HepG2 (cell line): ENCODE data around the gene EGLN2. TPM values are rescaled to one million over a fixed set of nuclear protein-coding genes. Genes with fewer than 3 reads are reported as not detected.
A peak's percentile ranks its signal among the peaks of the same experiment; 100 is the strongest.

Source experiments
- ATAC-seq: fragments of 200-7000 bp; cut with Tn5 transposase; 3 replicates; pipeline ENCODE4 v1.9.1; 2020; ENCODE audit warnings: mild to moderate bottlenecking, moderate library complexity
- BruUV-seq: library from RNA; stranded (reverse); fragments of 400-500 nt; replicated peaks from 2 replicates; lab custom pipeline; 2021; lab: Mats Ljungman, UMichigan
- CTCF ChIA-PET: fragments of 300-600 bp; formaldehyde crosslinking; extraction: SDS; loops from one replicate; lab custom pipeline; 2021; ENCODE audit warnings: low total read pairs, inconsistent platforms, low intra/inter-chr PET ratio; lab: Yijun Ruan, JAX
- POLR2A ChIA-PET: fragments of 350-600 bp; sonication (Branson Sonifier 250); formaldehyde crosslinking; loops from one replicate; lab custom pipeline; 2020; ENCODE audit warnings: antibody characterized with exemption, inconsistent platforms; lab: Yijun Ruan, JAX
- DNase-seq: peaks from one replicate; pipeline ENCODE4 v3.0.0-alpha.2; 2015; ENCODE audit warnings: low spot score
- FAIRE-seq: peaks from 3 replicates; lab custom pipeline; 2011; peaks lifted over from hg19 to GRCh38; lab: Jason Lieb, UNC
- H2AFZ ChIP-seq: one replicate; pipeline ENCODE4 v1.6.1; 2011; ENCODE audit warnings: low read length, inconsistent platforms
- H3K27ac ChIP-seq: fragments of 300-600 bp; 3 replicates; pipeline ENCODE4 v1.8.0; 2011; ENCODE audit warnings: mixed run types, mild to moderate bottlenecking, mixed read lengths, low read length, inconsistent platforms; ENCODE audit not compliant: insufficient read depth; ENCODE audit errors: extremely low read length
- H3K27me3 ChIP-seq, 2 experiments: fragments of 200-600 bp in 1 of 2; 2 replicates in 1 of 2; 3 replicates in 1 of 2; pipeline versions ENCODE4 v1.6.0 to v1.8.0; 2011; ENCODE audit warnings: low read length in 2 of 2, mild to moderate bottlenecking in 2 of 2, moderate library complexity in 2 of 2, inconsistent platforms in 1 of 2; ENCODE audit not compliant: insufficient read depth in 2 of 2, control insufficient read depth in 1 of 2
- H3K36me3 ChIP-seq, 2 experiments: fragments of 200-600 bp in 1 of 2; replicated peaks in 1 of 2; 2 replicates in 1 of 2; 3 replicates in 1 of 2; pipeline versions ENCODE4 v1.5.1 to v1.8.0; 2011; ENCODE audit warnings: low read length in 2 of 2, inconsistent platforms in 1 of 2; ENCODE audit not compliant: insufficient read depth in 2 of 2, control insufficient read depth in 1 of 2
- H3K4me1 ChIP-seq: 2 replicates; pipeline ENCODE4 v1.5.1; 2012; ENCODE audit warnings: low read length, inconsistent platforms; ENCODE audit not compliant: insufficient read depth
- H3K4me2 ChIP-seq: 2 replicates; pipeline ENCODE4 v1.6.0; 2011; ENCODE audit warnings: low read depth, low read length, inconsistent platforms
- H3K4me3 ChIP-seq, 3 experiments: fragments of 200-600 bp in 1 of 3; sonication (generic), shearing (Covaris generic) in 1 of 3; replicated peaks in 1 of 3; 2 replicates each; pipeline ENCODE4 v1.5.1; 2011 to 2016; ENCODE audit warnings: low read length in 3 of 3, inconsistent platforms in 2 of 3, low read depth in 2 of 3, mild to moderate bottlenecking in 2 of 3, control low read depth in 1 of 3, mixed read lengths in 1 of 3; ENCODE audit not compliant: insufficient read depth in 1 of 3
- H3K79me2 ChIP-seq: one replicate; pipeline ENCODE4 v1.6.1; 2011; ENCODE audit warnings: low read length, inconsistent platforms; ENCODE audit not compliant: insufficient read depth
- H3K9ac ChIP-seq: 2 replicates; pipeline ENCODE4 v1.6.0; 2011; ENCODE audit warnings: mild to moderate bottlenecking, low read depth, low read length, inconsistent platforms; ENCODE audit not compliant: insufficient read depth
- H3K9me3 ChIP-seq: 2 replicates; pipeline ENCODE4 v1.5.1; 2012; ENCODE audit warnings: mild to moderate bottlenecking, low read length
- H4K20me1 ChIP-seq: 2 replicates; pipeline ENCODE4 v1.6.0; 2011; ENCODE audit warnings: inconsistent platforms, mild to moderate bottlenecking, low read length, moderate library complexity; ENCODE audit not compliant: insufficient read depth
- ADNP ChIP-seq: sonication (generic); formaldehyde crosslinking; IDR thresholded peaks from 2 replicates; pipeline ENCODE4 v1.4.0; 2020; ENCODE audit warnings: missing genetic modification reagents
- CTCF ChIP-seq: sonication (generic); formaldehyde crosslinking; IDR thresholded peaks from 2 replicates; pipeline ENCODE4 v1.5.0; 2020; ENCODE audit warnings: mild to moderate bottlenecking, missing genetic modification reagents, moderate library complexity
- FUBP1 ChIP-seq: sonication (generic); formaldehyde crosslinking; IDR thresholded peaks from 2 replicates; pipeline ENCODE4 v1.5.1; 2020; ENCODE audit warnings: missing genetic modification reagents, mild to moderate bottlenecking, borderline replicate concordance
- PAX8 ChIP-seq: sonication (generic); formaldehyde crosslinking; IDR thresholded peaks from 2 replicates; pipeline ENCODE4 v1.8.0; 2022; ENCODE audit warnings: mild to moderate bottlenecking, missing genetic modification reagents, borderline replicate concordance
- PHF5A ChIP-seq: IDR thresholded peaks from one replicate; pipeline ENCODE4 v1.6.1; 2018; ENCODE audit warnings: low read depth, missing genetic modification reagents; ENCODE audit not compliant: unreplicated experiment
- RFX5 ChIP-seq: IDR thresholded peaks from 2 replicates; pipeline ENCODE4 v1.6.1; 2011; ENCODE audit warnings: low read depth, low read length, improper control_type of control experiment
- ZBTB39 ChIP-seq: sonication (generic); formaldehyde crosslinking; IDR thresholded peaks from 2 replicates; pipeline ENCODE4 v1.5.0; 2020; ENCODE audit warnings: missing genetic modification reagents
- ZBTB4 ChIP-seq: sonication (generic); formaldehyde crosslinking; IDR thresholded peaks from 2 replicates; pipeline ENCODE4 v1.4.0; 2020; ENCODE audit warnings: missing genetic modification reagents, mild to moderate bottlenecking, borderline replicate concordance
- ZC3H13 ChIP-seq: sonication (generic); formaldehyde crosslinking; IDR thresholded peaks from 2 replicates; pipeline ENCODE4 v1.8.1; 2023; ENCODE audit warnings: mild to moderate bottlenecking, missing genetic modification reagents, moderate library complexity
- ZFP1 ChIP-seq: IDR thresholded peaks from 2 replicates; pipeline ENCODE4 v1.6.1; 2016
- ZNF234 ChIP-seq: sonication (generic); formaldehyde crosslinking; conservative IDR thresholded peaks from 2 replicates; pipeline ENCODE4 v1.5.1; 2020; ENCODE audit warnings: mild to moderate bottlenecking, missing genetic modification reagents
- ZNF503 ChIP-seq: sonication (generic); formaldehyde crosslinking; IDR thresholded peaks from 2 replicates; pipeline ENCODE4 v1.4.0; 2020; ENCODE audit warnings: missing genetic modification reagents
- ZNF672 ChIP-seq: sonication (generic); formaldehyde crosslinking; IDR thresholded peaks from 2 replicates; pipeline ENCODE4 v1.8.1; 2022; ENCODE audit warnings: missing genetic modification reagents
- WGBS: methylation state at CpG from one replicate; pipeline ENCODE4 v1.1.6; 2017; ENCODE audit warnings: low lambda C conversion rate; 5-methylcytosine and 5-hydroxymethylcytosine counted together
- in situ Hi-C: cut with HindIII; loops from 2 replicates; pipeline ENCODE4 v1.10.0; 2017; ENCODE audit warnings: low pct_unique_long_range_greater_than_20kb; ENCODE audit not compliant: extremely low pct_ligation_motif_present
- intact Hi-C: fragments of 100-400 bp; cut with micrococcal nuclease; formaldehyde crosslinking; loops from one replicate; pipeline ENCODE4 v1.10.0; 2022; ENCODE audit not compliant: unreplicated experiment
- polyA plus RNA-seq, 8 experiments: library from polyadenylated mRNA; depleted of rRNA in 3 of 8; stranded (reverse) in 7 of 8; unstranded in 1 of 8; fragments of >200 nt; fragmentation: Illumina TruSeq in 4 of 8; extraction: Trizol in 4 of 8; gene quantifications; 2 replicates each; pipeline versions ENCODE4 v1.2.1 to v1.2.3, GENCODE V29; 2011 to 2016; ENCODE audit warnings: low read depth in 4 of 8, missing spikeins in 1 of 8, mixed read lengths in 1 of 8; ENCODE audit not compliant: insufficient read depth in 1 of 8
- total RNA-seq, 5 experiments: library from RNA; depleted of rRNA; stranded (reverse); fragments of >200 nt; fragmentation: Illumina TruSeq; extraction: Trizol; gene quantifications; 2 replicates each; pipeline ENCODE4 v1.2.3, GENCODE V29; 2016; ENCODE audit warnings: low read depth in 1 of 5

The EGLN2 gene
- total and polyA plus RNA-seq, 2 of the 13 experiments (the other 11 are each of a cell fraction or from before 2014, with no cell fraction given): 16.5 to 40.8 TPM

GRCh38 chr19:40804783-40805242, 5.8 kb downstream of the EGLN2 start:
- no peaks in the 10 kb centered on the region; a peak in 1 of 5 replicates for H3K27me3 ChIP-seq
- no peak for DNase-seq
- H3K9ac ChIP-seq: no peak overlapping the region
- intact Hi-C loops: loop anchor here (5.0 kb wide), 2 partner anchors 88 to 143 kb away; partner anchors contain the start of genes COQ8B and ITPKC
- no peak overlapping the region for H3K4me2 ChIP-seq
- H3K4me1 ChIP-seq: peaks cover 53% of the 10 kb centered on the region
- H3K27ac ChIP-seq: peak overlapping the region; percentile 48
- H4K20me1 ChIP-seq: peaks cover 11% of the 10 kb centered on the region; the same call in 1 of the 2 replicates
- H3K9me3 ChIP-seq: no peaks in the 10 kb centered on the region
- CTCF ChIA-PET: no interaction called here
- in situ Hi-C loops: loop anchor here (5.0 kb wide), 2 partner anchors 53 to 143 kb away; partner anchors contain the start of genes ACTMAP and SNRPA
- no TSS peak for BruUV-seq
- ATAC-seq: no peak
- no peak overlapping the region for H2AFZ ChIP-seq
- FAIRE-seq: no peak
- peaks cover 29% of the 10 kb centered on the region for H3K79me2 ChIP-seq
- H3K36me3 ChIP-seq: peaks cover 16 to 31% of the 10 kb centered on the region in 2 experiments; a peak in 4 of 5 replicates
- no peak overlapping the region for H3K4me3 ChIP-seq
- POLR2A ChIA-PET: interaction anchor here (2.0 to 5.0 kb wide), 2 partner anchors 27 to 54 kb away, joined by 10 to 28 read pairs; partner anchors contain the start of genes ACTMAP, RAB4B and SNRPA
- 92% methylated on average over 4 of the region's 7 CpGs for WGBS
- TF ChIP-seq ZBTB39 (CRISPR knock-in tag) (0 out of 2 replicates have a peak, but pooled peaks have one; percentile 11), ZBTB4 (no peak), RFX5 (no peak), ZC3H13 (no peak), ZNF503 (no peak), CTCF (CRISPR knock-in tag) (peak; percentile 31), PHF5A (CRISPR knock-in tag) (no peak), ZFP1 (no peak), ZNF234 (CRISPR knock-in tag) (no peak), ADNP (CRISPR knock-in tag) (no peak), PAX8 (CRISPR knock-in tag) (no peak), FUBP1 (CRISPR knock-in tag) (no peak), ZNF672 (CRISPR knock-in tag) (no peak)
